Coronary artery (tissue), 2 donors: Measurements from ENCODE around the gene TARBP2.

Experiments used
- DNase-seq: peaks from one replicate; pipeline ENCODE4 v3.0.0-alpha.2; 2017; ENCODE audit warnings: low spot score
- H3K27ac ChIP-seq, 2 donors: fragments of 200-600 bp; sonication (generic); one replicate each; pipeline ENCODE4 v1.5.1; 2016 to 2019
- H3K4me3 ChIP-seq: fragments of 200-600 bp; sonication (generic); 2 replicates; pipeline ENCODE4 v1.5.1; 2016; ENCODE audit warnings: mild to moderate bottlenecking, moderate library complexity
- TF ChIP-seq, protein P1 (sequence below): fragments of 200-600 bp; sonication (generic); IDR thresholded peaks from one replicate; pipeline ENCODE4 v1.5.1; 2019; ENCODE audit warnings: antibody characterized with exemption

Gene TARBP2

DNA sequence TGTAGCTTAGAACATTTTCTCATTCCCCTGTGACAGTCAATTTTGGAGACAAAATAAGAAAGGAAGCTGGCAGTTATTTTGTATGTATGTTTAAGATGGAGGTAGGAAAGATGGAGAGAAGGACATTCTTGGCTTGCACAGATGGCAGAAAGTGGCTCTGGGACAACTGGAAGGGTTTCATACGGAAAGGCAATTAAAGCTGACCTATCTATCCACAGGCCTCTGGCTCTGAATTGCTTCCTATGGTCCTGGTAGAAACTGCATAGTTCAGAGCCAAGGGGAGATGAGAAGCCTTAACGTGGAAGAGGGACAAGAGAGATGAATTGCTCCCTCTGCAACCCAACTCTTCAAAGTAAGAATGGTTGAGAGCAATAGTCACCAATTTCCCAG, 14.2 kb downstream of the TARBP2 start:
- DNase-seq, result no peak
- TF ChIP-seq, protein P1, sequence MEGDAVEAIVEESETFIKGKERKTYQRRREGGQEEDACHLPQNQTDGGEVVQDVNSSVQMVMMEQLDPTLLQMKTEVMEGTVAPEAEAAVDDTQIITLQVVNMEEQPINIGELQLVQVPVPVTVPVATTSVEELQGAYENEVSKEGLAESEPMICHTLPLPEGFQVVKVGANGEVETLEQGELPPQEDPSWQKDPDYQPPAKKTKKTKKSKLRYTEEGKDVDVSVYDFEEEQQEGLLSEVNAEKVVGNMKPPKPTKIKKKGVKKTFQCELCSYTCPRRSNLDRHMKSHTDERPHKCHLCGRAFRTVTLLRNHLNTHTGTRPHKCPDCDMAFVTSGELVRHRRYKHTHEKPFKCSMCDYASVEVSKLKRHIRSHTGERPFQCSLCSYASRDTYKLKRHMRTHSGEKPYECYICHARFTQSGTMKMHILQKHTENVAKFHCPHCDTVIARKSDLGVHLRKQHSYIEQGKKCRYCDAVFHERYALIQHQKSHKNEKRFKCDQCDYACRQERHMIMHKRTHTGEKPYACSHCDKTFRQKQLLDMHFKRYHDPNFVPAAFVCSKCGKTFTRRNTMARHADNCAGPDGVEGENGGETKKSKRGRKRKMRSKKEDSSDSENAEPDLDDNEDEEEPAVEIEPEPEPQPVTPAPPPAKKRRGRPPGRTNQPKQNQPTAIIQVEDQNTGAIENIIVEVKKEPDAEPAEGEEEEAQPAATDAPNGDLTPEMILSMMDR, result no peak
- Histone ChIP-seq H3K27ac (no peak overlapping the region), H3K4me3 (no peak overlapping the region)

DNA sequence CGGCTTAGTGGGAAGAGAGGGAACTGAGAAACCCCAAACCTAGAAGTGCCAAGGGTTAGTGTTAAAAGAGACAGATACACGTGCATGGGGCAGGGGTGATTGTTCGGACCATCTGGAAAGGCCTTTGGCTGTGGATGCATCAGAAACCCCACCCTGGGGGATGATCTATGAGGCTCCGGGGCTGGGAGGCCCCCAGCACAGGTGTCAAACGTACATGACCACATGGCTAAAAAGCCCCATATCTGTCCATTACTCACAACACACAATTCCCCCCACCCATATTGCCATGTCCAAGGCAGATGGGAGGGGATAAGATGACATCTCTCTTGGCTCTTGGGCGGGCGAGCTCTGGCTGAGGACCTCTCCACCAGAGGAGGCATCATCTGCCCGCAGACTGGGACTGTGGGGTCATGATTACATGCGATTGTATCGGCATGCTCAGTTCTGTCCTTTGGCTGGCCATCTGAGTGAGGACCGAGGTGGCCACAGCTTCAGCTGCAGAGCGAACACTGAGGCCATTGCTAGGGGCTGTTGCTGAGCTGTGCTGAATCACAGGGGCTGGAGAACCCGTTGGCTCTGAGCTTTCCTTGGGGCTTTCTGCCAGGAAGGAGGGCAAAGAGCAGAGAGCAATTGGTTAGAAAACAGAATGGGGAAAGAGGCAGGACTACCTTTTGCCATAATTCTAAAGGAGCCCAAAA, 15.8 kb downstream of the TARBP2 start:
- no peak overlapping the region for H3K4me3 ChIP-seq
- no peak for DNase-seq
- no peak overlapping the region for H3K27ac ChIP-seq
- TF ChIP-seq, protein P1, result no peak

DNA sequence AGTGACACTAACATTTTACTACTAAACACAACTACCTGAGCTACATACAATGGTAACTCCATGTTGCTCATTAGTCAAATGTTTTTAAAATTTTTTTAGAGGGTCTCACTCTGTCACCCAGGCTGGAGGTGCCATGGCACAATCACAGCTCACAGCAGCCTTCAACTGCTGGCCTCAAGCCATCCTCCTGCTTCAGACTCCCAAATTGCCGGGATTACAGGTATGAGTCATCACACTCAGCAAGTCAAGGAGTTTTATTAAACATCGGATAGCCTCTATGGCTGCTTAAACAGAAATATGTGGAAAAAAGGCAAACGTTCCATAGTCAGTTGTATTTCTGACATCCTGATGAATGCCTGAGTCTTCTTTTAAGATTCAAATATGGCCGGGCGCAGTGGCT, 17.3 kb downstream of the TARBP2 start:
- Histone ChIP-seq H3K4me3 (no peak overlapping the region), H3K27ac (no peak overlapping the region)
- no peak for DNase-seq
- TF ChIP-seq, protein P1, result no peak

DNA sequence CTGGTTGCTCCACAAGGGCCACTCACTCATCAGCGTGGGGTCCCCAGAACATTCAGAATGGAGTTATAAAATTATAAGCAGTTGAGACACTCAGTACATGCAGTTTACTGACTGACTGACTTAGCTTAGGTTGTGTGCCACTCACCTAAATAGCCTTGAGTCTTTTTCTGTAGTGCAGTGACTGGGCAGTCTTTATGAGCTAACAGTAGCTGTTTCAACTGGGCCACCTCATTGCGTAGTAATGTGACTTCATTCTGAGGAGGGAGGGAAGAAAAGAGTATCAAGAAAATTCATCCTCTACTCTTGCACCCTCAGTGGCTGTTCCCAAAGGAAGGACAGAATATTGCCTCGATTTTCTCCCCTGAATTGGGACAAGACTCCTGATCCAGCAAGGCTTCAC, 22.0 kb downstream of the TARBP2 start:
- no peak for DNase-seq
- TF ChIP-seq, protein P1, result no peak
- H3K4me3 ChIP-seq, result no peak overlapping the region
- no peak overlapping the region for H3K27ac ChIP-seq

DNA sequence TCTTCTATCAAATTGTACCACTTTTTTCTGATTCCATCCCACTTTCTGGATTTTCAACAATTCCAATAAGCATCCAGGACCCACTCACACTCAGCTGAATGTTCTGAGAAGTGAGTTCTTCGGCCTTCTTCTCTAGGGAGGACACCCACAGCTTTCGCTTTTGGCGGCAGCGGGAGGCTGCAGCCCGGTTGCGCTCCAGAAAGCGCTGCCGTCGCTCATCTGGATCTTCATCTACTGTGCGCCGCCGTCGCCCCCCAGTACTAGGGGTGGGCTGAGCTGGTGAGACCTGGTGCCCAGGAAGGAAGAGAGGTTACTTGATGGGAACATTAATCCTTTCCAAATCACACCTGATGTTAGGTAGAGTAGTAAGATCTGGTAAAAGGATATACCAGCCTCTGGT, 23.4 kb downstream of the TARBP2 start:
- Histone ChIP-seq H3K27ac (no peak overlapping the region), H3K4me3 (no peak overlapping the region)
- TF ChIP-seq, protein P1, result no peak
- DNase-seq, result no peak

DNA sequence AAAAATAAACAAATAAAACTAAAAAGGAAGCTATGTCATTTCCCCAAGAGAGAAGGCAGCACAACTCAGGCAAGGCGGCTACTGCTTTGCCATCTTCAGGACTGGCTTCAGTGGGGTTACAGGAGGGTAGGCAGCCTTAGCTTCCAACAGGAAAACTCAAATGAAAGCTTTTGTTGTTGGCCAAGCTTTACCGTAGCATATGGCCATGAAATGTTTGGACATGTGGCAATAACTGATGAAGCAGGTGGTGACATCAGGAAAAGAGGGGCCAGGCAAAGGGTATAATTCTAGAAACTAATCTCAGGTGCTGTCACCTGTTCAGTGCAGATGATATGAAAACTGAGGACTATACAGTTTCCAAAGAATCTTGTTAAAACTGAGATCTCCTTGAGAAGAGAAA, 29.0 kb downstream of the TARBP2 start:
- Histone ChIP-seq H3K4me3 (no peak overlapping the region), H3K27ac (no peak overlapping the region)
- no peak for DNase-seq
- TF ChIP-seq, protein P1, result no peak

DNA sequence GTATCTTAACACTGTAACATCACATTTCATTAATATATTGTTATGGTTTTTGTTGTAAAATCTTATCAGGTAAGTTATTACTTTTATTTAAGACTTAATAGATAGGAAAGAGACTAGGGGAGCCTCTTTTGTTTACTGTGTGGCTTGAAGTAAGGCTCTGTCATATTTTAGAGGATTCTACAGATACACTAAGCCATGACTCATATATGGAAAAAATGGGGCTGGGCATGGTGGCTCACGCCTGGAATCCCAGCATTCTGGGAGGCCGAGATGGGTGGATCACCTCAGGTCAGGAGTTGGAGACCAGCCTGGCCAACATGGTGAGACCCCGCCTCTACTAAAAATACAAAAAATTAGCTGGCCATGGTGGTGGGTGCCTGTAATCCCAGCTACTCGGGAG, 29.8 kb downstream of the TARBP2 start:
- Histone ChIP-seq H3K27ac (no peak overlapping the region), H3K4me3 (no peak overlapping the region)
- TF ChIP-seq, protein P1, result no peak
- no peak for DNase-seq
